ENCODE measurements around the gene CTNNAL1.

The CTNNAL1 gene

DNA sequence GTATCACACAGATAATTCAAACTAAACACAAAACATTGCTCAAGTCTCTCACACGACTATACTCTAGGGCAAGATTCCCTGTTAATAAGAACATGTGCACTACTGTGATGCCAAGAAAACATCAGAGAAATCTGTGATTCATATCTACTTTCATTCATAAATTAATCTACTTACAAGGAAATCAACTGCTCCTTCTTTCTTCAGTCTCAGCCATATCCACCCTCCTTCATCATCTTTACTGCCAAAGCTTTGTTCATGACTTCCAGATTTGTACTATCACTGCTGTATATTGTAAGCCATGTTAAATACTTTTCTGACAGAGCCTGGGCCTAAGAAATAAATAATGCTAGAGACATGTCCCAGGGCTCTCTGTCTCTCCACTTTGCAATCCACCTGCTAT is 35.1 kb downstream of the CTNNAL1 start:
- no peak overlapping the region for H2BK12ac ChIP-seq (ENCODE audit: low read length)
- H2AK5ac ChIP-seq (ENCODE audit: low read length): no peak overlapping the region
- H3K79me2 ChIP-seq (ENCODE audit: control insufficient read depth, insufficient read depth, low read length, poor library complexity): no peaks in the 10 kb centered on the region

GRCh38 chr9:108973895-108974294 is 39.4 kb downstream of the CTNNAL1 start:
- Histone ChIP-seq H2BK120ac (ENCODE audit: insufficient read depth, low read length, poor library complexity) (no peak overlapping the region), H3K4me2 (ENCODE audit: low read length) (no peak overlapping the region), H2BK5ac (ENCODE audit: low read depth, low read length, poor library complexity) (no peak overlapping the region), H3K79me2 (ENCODE audit: control insufficient read depth, insufficient read depth, low read length, poor library complexity) (no peaks in the 10 kb centered on the region), H3K4me1 (ENCODE audit: control insufficient read depth in 1 of 2, insufficient read depth in 2 of 2, low read length in 2 of 2) (no peaks in the 10 kb centered on the region), H4K91ac (ENCODE audit: low read depth, low read length) (no peak overlapping the region), H3K23ac (ENCODE audit: low read length) (no peak overlapping the region), H3K27me3 (ENCODE audit: insufficient read depth, low read length) (no peaks in the 10 kb centered on the region), H3K9ac (ENCODE audit: low read length) (no peak overlapping the region), H2AFZ (ENCODE audit: insufficient read depth, low read length, poor library complexity) (no peak overlapping the region), H3K9me3 (ENCODE audit: insufficient read depth, low read depth, low read length) (no peaks in the 10 kb centered on the region), H3K79me1 (ENCODE audit: low read length) (no peaks in the 10 kb centered on the region), H3K4ac (ENCODE audit: low read depth, low read length) (no peak overlapping the region), H3K36me3 (ENCODE audit: control insufficient read depth in 1 of 2, insufficient read depth in 2 of 2, low read length in 2 of 2) (peaks cover 7 to 11% of the 10 kb centered on the region in 2 experiments), H3K18ac (ENCODE audit: low read length) (no peak overlapping the region), H2AK5ac (ENCODE audit: low read length) (no peak overlapping the region), H3K14ac (ENCODE audit: low read length) (no peak overlapping the region), H4K12ac (ENCODE audit: low read depth, low read length) (no peak overlapping the region), H3K27ac (ENCODE audit: low read depth, low read length) (no peak overlapping the region), H4K8ac (ENCODE audit: low read depth, low read length) (no peak overlapping the region), H3K4me3 (ENCODE audit: low read depth, low read length) (no peak overlapping the region), H2BK12ac (ENCODE audit: low read length) (no peak overlapping the region)
- WGBS (ENCODE audit: extremely low coverage, insufficient coverage, insufficient read length): no CpG with 5 or more reads among the region's 5 CpGs
- DNase-seq: no peak

More for the DNA sequence above, 35.1 kb downstream of the CTNNAL1 start:
- Histone ChIP-seq H3K79me1 (ENCODE audit: low read length) (no peaks in the 10 kb centered on the region), H3K36me3 (ENCODE audit: control insufficient read depth in 1 of 2, insufficient read depth in 2 of 2, low read length in 2 of 2) (peaks cover 3% of the 10 kb centered on the region in 2 experiments), H3K4ac (ENCODE audit: low read depth, low read length) (no peak overlapping the region), H2BK5ac (ENCODE audit: low read depth, low read length, poor library complexity) (no peak overlapping the region), H4K12ac (ENCODE audit: low read depth, low read length) (no peak overlapping the region), H3K9ac (ENCODE audit: low read length) (no peak overlapping the region), H4K8ac (ENCODE audit: low read depth, low read length) (no peak overlapping the region), H3K14ac (ENCODE audit: low read length) (no peak overlapping the region), H3K23ac (ENCODE audit: low read length) (no peak overlapping the region), H3K18ac (ENCODE audit: low read length) (no peak overlapping the region), H3K9me3 (ENCODE audit: insufficient read depth, low read depth, low read length) (peaks cover 2% of the 10 kb centered on the region), H2BK120ac (ENCODE audit: insufficient read depth, low read length, poor library complexity) (no peak overlapping the region), H3K4me2 (ENCODE audit: low read length) (no peak overlapping the region), H4K91ac (ENCODE audit: low read depth, low read length) (no peak overlapping the region), H3K4me3 (ENCODE audit: low read depth, low read length) (no peak overlapping the region), H3K27ac (ENCODE audit: low read depth, low read length) (no peak overlapping the region), H2AFZ (ENCODE audit: insufficient read depth, low read length, poor library complexity) (no peak overlapping the region), H3K27me3 (ENCODE audit: insufficient read depth, low read length) (no peaks in the 10 kb centered on the region), H3K4me1 (ENCODE audit: control insufficient read depth in 1 of 2, insufficient read depth in 2 of 2, low read length in 2 of 2) (no peaks in the 10 kb centered on the region)
- WGBS (ENCODE audit: extremely low coverage, insufficient coverage, insufficient read length): no CpG with 5 or more reads among the region's 1 CpG
- DNase-seq: no peak

GRCh38 chr9:108972626-108973209 is 40.6 kb downstream of the CTNNAL1 start:
- Histone ChIP-seq H3K79me2 (ENCODE audit: control insufficient read depth, insufficient read depth, low read length, poor library complexity) (no peaks in the 10 kb centered on the region), H4K8ac (ENCODE audit: low read depth, low read length) (no peak overlapping the region), H3K4me2 (ENCODE audit: low read length) (no peak overlapping the region), H2BK12ac (ENCODE audit: low read length) (no peak overlapping the region), H3K23ac (ENCODE audit: low read length) (no peak overlapping the region), H3K4me1 (ENCODE audit: control insufficient read depth in 1 of 2, insufficient read depth in 2 of 2, low read length in 2 of 2) (no peaks in the 10 kb centered on the region), H3K18ac (ENCODE audit: low read length) (no peak overlapping the region), H3K27ac (ENCODE audit: low read depth, low read length) (no peak overlapping the region), H3K4me3 (ENCODE audit: low read depth, low read length) (no peak overlapping the region), H3K27me3 (ENCODE audit: insufficient read depth, low read length) (no peaks in the 10 kb centered on the region), H4K91ac (ENCODE audit: low read depth, low read length) (no peak overlapping the region), H3K9ac (ENCODE audit: low read length) (no peak overlapping the region), H2AK5ac (ENCODE audit: low read length) (no peak overlapping the region), H2BK120ac (ENCODE audit: insufficient read depth, low read length, poor library complexity) (no peak overlapping the region), H3K36me3 (ENCODE audit: control insufficient read depth in 1 of 2, insufficient read depth in 2 of 2, low read length in 2 of 2) (peaks cover 7 to 10% of the 10 kb centered on the region in 2 experiments), H2AFZ (ENCODE audit: insufficient read depth, low read length, poor library complexity) (no peak overlapping the region), H3K4ac (ENCODE audit: low read depth, low read length) (no peak overlapping the region), H3K14ac (ENCODE audit: low read length) (no peak overlapping the region), H3K9me3 (ENCODE audit: insufficient read depth, low read depth, low read length) (no peaks in the 10 kb centered on the region), H2BK5ac (ENCODE audit: low read depth, low read length, poor library complexity) (no peak overlapping the region), H4K12ac (ENCODE audit: low read depth, low read length) (no peak overlapping the region), H3K79me1 (ENCODE audit: low read length) (no peaks in the 10 kb centered on the region)
- no CpG with 5 or more reads among the region's 2 CpGs for WGBS (ENCODE audit: extremely low coverage, insufficient coverage, insufficient read length)
- DNase-seq: no peak

- no peak for DNase-seq
- no peak overlapping the region for H4K8ac ChIP-seq (ENCODE audit: low read depth, low read length)
- no peak overlapping the region for H3K4me2 ChIP-seq (ENCODE audit: low read length)
- no peak overlapping the region for H4K91ac ChIP-seq (ENCODE audit: low read depth, low read length)
- no peaks in the 10 kb centered on the region for H3K79me1 ChIP-seq (ENCODE audit: low read length)
- H2AFZ ChIP-seq (ENCODE audit: insufficient read depth, low read length, poor library complexity): no peak overlapping the region
- no peaks in the 10 kb centered on the region for H3K9me3 ChIP-seq (ENCODE audit: insufficient read depth, low read depth, low read length)
- H3K36me3 ChIP-seq (ENCODE audit: control insufficient read depth in 1 of 2, insufficient read depth in 2 of 2, low read length in 2 of 2): peaks cover 7 to 10% of the 10 kb centered on the region in 2 experiments
- no peak overlapping the region for H3K14ac ChIP-seq (ENCODE audit: low read length)
- H3K27me3 ChIP-seq (ENCODE audit: insufficient read depth, low read length): no peaks in the 10 kb centered on the region
- no peak overlapping the region for H3K27ac ChIP-seq (ENCODE audit: low read depth, low read length)
- no peak overlapping the region for H2BK120ac ChIP-seq (ENCODE audit: insufficient read depth, low read length, poor library complexity)
- no peak overlapping the region for H3K23ac ChIP-seq (ENCODE audit: low read length)
- no peak overlapping the region for H3K18ac ChIP-seq (ENCODE audit: low read length)
- H3K9ac ChIP-seq (ENCODE audit: low read length): no peak overlapping the region
- H3K4me1 ChIP-seq (ENCODE audit: control insufficient read depth in 1 of 2, insufficient read depth in 2 of 2, low read length in 2 of 2): no peaks in the 10 kb centered on the region
- no peak overlapping the region for H2BK12ac ChIP-seq (ENCODE audit: low read length)
- H3K4ac ChIP-seq (ENCODE audit: low read depth, low read length): no peak overlapping the region
- no peak overlapping the region for H4K12ac ChIP-seq (ENCODE audit: low read depth, low read length)
- no peak overlapping the region for H3K4me3 ChIP-seq (ENCODE audit: low read depth, low read length)
- H2AK5ac ChIP-seq (ENCODE audit: low read length): no peak overlapping the region
- H2BK5ac ChIP-seq (ENCODE audit: low read depth, low read length, poor library complexity): no peak overlapping the region
- no CpG with 5 or more reads among the region's 3 CpGs for WGBS (ENCODE audit: extremely low coverage, insufficient coverage, insufficient read length)
- H3K79me2 ChIP-seq (ENCODE audit: control insufficient read depth, insufficient read depth, low read length, poor library complexity): no peaks in the 10 kb centered on the region
These were observed 41.1 kb downstream of the CTNNAL1 start for GRCh38 chr9:108972186-108972585.
